Hepatocyte (in vitro differentiated cells): Measurements from ENCODE around the gene SIGLEC1. TPM values are rescaled to one million over a fixed set of nuclear protein-coding genes. Genes with fewer than 3 reads are reported as not detected.

Experiments
- DNase-seq: peaks from one replicate; pipeline ENCODE4 v3.0.0-alpha.2; 2016; ENCODE audit warnings: low spot score
- H2AFZ ChIP-seq: fragments of 200-600 bp; sonication (generic); 2 replicates; pipeline ENCODE4 v1.6.0; 2016; ENCODE audit warnings: antibody characterized with exemption, mild to moderate bottlenecking
- H3K27ac ChIP-seq: fragments of 200-600 bp; sonication (generic); 2 replicates; pipeline ENCODE4 v1.5.1; 2016; ENCODE audit warnings: mild to moderate bottlenecking
- H3K27me3 ChIP-seq: fragments of 200-600 bp; sonication (generic); 2 replicates; pipeline ENCODE4 v1.6.1; 2016
- H3K36me3 ChIP-seq: fragments of 200-600 bp; sonication (generic); replicated peaks from 2 replicates; pipeline ENCODE4 v1.5.1; 2016; ENCODE audit warnings: low read depth; ENCODE audit not compliant: insufficient read depth
- H3K4me1 ChIP-seq: fragments of 200-600 bp; sonication (generic); 2 replicates; pipeline ENCODE4 v1.5.1; 2016; ENCODE audit warnings: mild to moderate bottlenecking, moderate library complexity; ENCODE audit not compliant: insufficient read depth
- H3K4me2 ChIP-seq: fragments of 200-600 bp; sonication (generic); 2 replicates; pipeline ENCODE4 v1.6.0; 2016
- H3K4me3 ChIP-seq: fragments of 200-600 bp; sonication (generic); 2 replicates; pipeline ENCODE4 v1.5.1; 2016; ENCODE audit warnings: mild to moderate bottlenecking
- H3K79me2 ChIP-seq: fragments of 200-600 bp; sonication (generic); 2 replicates; pipeline ENCODE4 v1.6.0; 2017; ENCODE audit warnings: mild to moderate bottlenecking
- H3K9me2 ChIP-seq: fragments of 200-600 bp; sonication (generic); replicated peaks from 2 replicates; pipeline ENCODE4 v1.6.0; 2017; ENCODE audit warnings: mild to moderate bottlenecking; ENCODE audit not compliant: insufficient read depth
- H3K9me3 ChIP-seq: fragments of 200-600 bp; sonication (generic); 2 replicates; pipeline ENCODE4 v1.5.1; 2016; ENCODE audit warnings: low read depth, mild to moderate bottlenecking
- H4K20me1 ChIP-seq: fragments of 200-600 bp; sonication (generic); 2 replicates; pipeline ENCODE4 v1.6.0; 2016; ENCODE audit warnings: mild to moderate bottlenecking; ENCODE audit not compliant: insufficient read depth, poor library complexity, severe bottlenecking
- CTCF ChIP-seq: fragments of 200-600 bp; sonication (generic); IDR thresholded peaks from 2 replicates; pipeline ENCODE4 v1.5.1; 2016; ENCODE audit warnings: antibody characterized with exemption, mild to moderate bottlenecking; ENCODE audit not compliant: poor library complexity
- EZH2 ChIP-seq: fragments of 200-600 bp; sonication (generic); IDR thresholded peaks from 2 replicates; pipeline ENCODE4 v1.6.1; 2016; ENCODE audit warnings: antibody characterized with exemption, mild to moderate bottlenecking, borderline replicate concordance
- EZH2phosphoT487 ChIP-seq: fragments of 200-600 bp; sonication (generic); IDR thresholded peaks from one replicate; pipeline ENCODE4 v1.6.1; 2018; ENCODE audit warnings: antibody characterized with exemption, mild to moderate bottlenecking, low read depth, moderate library complexity; ENCODE audit not compliant: unreplicated experiment, severe bottlenecking
- WGBS: methylation state at CpG from one replicate; pipeline ENCODE4 v1.1.6; 2016; ENCODE audit warnings: low lambda C conversion rate; ENCODE audit errors: missing lambda C conversion rate; 5-methylcytosine and 5-hydroxymethylcytosine counted together
- polyA plus RNA-seq: library from polyadenylated mRNA; unstranded; fragments of >200 nt; fragmentation: Nextera tagmentation; extraction: Ambion mirVana; gene quantifications from 2 replicates; pipeline ENCODE4 v1.2.1, GENCODE V29; 2016
- total RNA-seq: library from RNA; depleted of rRNA; stranded (reverse); fragments of >200 nt; gene quantifications from 2 replicates; pipeline ENCODE4 v1.2.3, GENCODE V29; 2014

SIGLEC1 gene
- total and polyA plus RNA-seq, 2 experiments from 2014 or later = 0.11 to 0.23 TPM

- no peak for TF ChIP-seq EZH2
- TF ChIP-seq CTCF = peak; percentile 60
- 43% methylated on average over 4 of the region's 4 CpGs for WGBS
- peaks cover 36% of the 10 kb centered on the region for H3K27me3 ChIP-seq
Measured at GRCh38 chr20:3753098-3753497, 40.7 kb upstream of the SIGLEC1 start.

DNA sequence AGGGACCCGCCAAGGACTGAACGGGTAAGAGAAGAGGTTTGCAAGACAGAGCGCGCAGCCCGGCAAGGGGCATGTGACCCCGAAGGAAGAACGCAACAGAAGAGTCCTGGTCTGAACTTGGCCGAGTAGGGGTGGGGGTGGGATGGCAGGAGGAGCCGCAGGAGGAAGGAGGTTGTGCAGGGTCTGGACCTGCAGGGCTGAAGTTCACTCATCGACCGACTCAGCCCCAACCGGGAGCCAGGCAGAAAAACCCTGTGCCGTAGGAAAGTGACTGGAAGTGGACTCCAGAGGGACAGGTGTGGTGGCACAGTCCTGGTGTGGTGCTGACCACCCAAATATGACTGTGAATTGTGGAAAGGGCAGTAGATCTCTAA lies 40.0 kb upstream of the SIGLEC1 start:
- TF ChIP-seq EZH2 = no peak
- no peak for TF ChIP-seq EZH2phosphoT487
- TF ChIP-seq CTCF = no peak
- Histone ChIP-seq H3K4me2 (peak overlapping the region; percentile 90), H3K9me2 (no peaks in the 10 kb centered on the region), H3K4me1 (peaks cover 12% of the 10 kb centered on the region), H3K79me2 (no peaks in the 10 kb centered on the region), H4K20me1 (no peaks in the 10 kb centered on the region), H3K27ac (no peak overlapping the region), H2AFZ (no peak overlapping the region), H3K9me3 (no peaks in the 10 kb centered on the region), H3K4me3 (no peak overlapping the region), H3K36me3 (no peaks in the 10 kb centered on the region), H3K27me3 (peaks cover 43% of the 10 kb centered on the region)
- 34% methylated on average over 13 of the region's 13 CpGs for WGBS
- no peak for DNase-seq

More at GRCh38 chr20:3753098-3753497, 40.7 kb upstream of the SIGLEC1 start:
- no peaks in the 10 kb centered on the region for H3K9me2 ChIP-seq
- peaks cover 12% of the 10 kb centered on the region for H3K4me1 ChIP-seq
- H2AFZ ChIP-seq = no peak overlapping the region
- H3K4me2 ChIP-seq = no peak overlapping the region
- DNase-seq = peak; percentile 73
- H4K20me1 ChIP-seq = no peaks in the 10 kb centered on the region
- no peaks in the 10 kb centered on the region for H3K79me2 ChIP-seq
- no peak overlapping the region for H3K4me3 ChIP-seq
- no peaks in the 10 kb centered on the region for H3K9me3 ChIP-seq
- no peaks in the 10 kb centered on the region for H3K36me3 ChIP-seq
- H3K27ac ChIP-seq = no peak overlapping the region

DNA sequence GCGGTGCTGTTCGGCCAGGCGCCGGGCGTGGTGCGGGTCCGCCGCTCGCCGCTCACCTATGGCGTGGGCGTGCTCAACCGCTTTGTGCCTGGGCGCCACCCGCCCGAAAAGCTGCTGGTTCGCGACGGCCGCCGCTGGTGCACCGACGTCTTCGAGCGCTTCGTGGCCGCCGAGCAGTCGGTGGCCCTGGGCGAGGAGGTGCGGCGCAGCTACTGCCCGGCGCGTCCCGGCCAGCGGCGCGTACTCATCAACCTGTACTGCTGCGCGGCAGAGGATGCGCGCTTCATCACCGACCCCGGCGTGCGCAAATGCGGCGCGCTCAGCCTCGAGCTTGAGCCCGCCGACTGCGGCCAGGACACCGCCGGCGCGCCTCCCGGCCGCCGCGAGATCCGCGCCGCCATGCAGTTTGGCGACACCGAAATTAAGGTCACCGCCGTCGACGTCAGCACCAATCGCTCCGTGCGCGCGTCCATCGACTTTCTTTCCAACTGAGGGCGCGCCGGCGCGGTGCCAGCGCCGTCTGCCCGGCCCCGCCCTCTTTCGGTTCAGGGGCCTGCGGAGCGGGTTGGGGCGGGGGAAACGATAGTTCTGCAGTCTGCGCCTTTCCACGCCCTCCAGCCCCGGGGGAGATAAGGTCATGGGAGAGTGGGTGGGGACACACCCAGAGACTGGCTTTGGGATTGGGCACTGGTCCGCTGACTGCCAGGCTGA lies 39.4 kb upstream of the SIGLEC1 start:
- Histone ChIP-seq H3K27ac (no peak overlapping the region), H3K9me2 (no peaks in the 10 kb centered on the region), H3K4me1 (peaks cover 12% of the 10 kb centered on the region), H3K36me3 (no peaks in the 10 kb centered on the region), H3K4me3 (peak overlapping the region; percentile 27), H3K27me3 (peaks cover 48% of the 10 kb centered on the region), H3K4me2 (peak overlapping the region; percentile 90), H4K20me1 (no peaks in the 10 kb centered on the region), H2AFZ (peak overlapping the region; percentile 56), H3K79me2 (no peaks in the 10 kb centered on the region), H3K9me3 (no peaks in the 10 kb centered on the region)
- 7% methylated on average over 86 of the region's 95 CpGs for WGBS
- DNase-seq = peak; percentile 63
- TF ChIP-seq EZH2 = no peak
- no peak for TF ChIP-seq EZH2phosphoT487
- no peak for TF ChIP-seq CTCF
